ENCODE data around the gene ITCH. TPM values are rescaled to one million over a fixed set of nuclear protein-coding genes. Genes with fewer than 3 reads are reported as not detected.

The ITCH gene
- polyA plus RNA-seq, 3 donors, result 13.3 to 26.6 (median 19.9) TPM

DNA sequence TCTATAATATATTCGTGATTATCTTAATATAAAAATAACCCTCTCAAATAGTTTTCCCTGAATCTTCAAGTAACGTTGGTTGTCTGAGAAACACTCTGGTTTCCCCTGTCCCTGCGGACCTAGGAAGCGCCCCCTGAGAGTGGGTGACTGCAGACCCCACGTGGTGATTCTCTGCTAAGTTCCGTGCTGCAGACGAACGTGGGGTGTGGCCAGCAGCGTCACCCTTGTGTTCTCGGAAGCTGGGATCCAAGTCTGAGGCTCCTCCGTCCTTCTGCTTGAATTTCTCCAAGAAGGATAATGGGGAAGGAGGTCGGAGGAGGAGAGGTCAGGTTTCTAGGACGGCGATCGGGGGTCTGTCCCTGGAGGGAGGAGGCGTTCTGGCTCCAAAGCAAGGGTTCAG is 178.8 kb downstream of the ITCH start:
- H3K9me3 Mint-ChIP-seq, result peaks cover 0 to 2% (median 0%) of the 10 kb centered on the region in 7 donors
- Histone ChIP-seq H3K4me1 (ENCODE audit: control insufficient read depth in 1 of 2, insufficient read depth in 2 of 2, low read length in 2 of 2) (peaks cover 6 to 9% of the 10 kb centered on the region in 2 donors), H3K4me3 (replicated peaks in 1 of 3; ENCODE audit: low read depth in 2 of 3, low read length in 3 of 3) (no peak overlapping the region), H3K4me2 (replicated peaks; ENCODE audit: extremely low read depth, low read length, poor library complexity, severe bottlenecking) (no peak overlapping the region), H4K20me1 (ENCODE audit: insufficient read depth, low read length) (peaks cover 13% of the 10 kb centered on the region), H3K9me3 (replicated peaks in 1 of 2; ENCODE audit: control insufficient read depth in 1 of 2, insufficient read depth in 1 of 2, low read length in 2 of 2) (no peaks in the 10 kb centered on the region), H2AFZ (ENCODE audit: insufficient read depth, low read depth, low read length, poor library complexity, severe bottlenecking) (no peak overlapping the region), H3K36me3 (replicated peaks in 1 of 2; ENCODE audit: control insufficient read depth in 1 of 2, insufficient read depth in 2 of 2, low read length in 2 of 2) (peaks cover 31 to 53% of the 10 kb centered on the region in 2 donors), H3K27ac (ENCODE audit: low read depth in 1 of 2, low read length in 2 of 2) (no peak overlapping the region), H3K27me3 (ENCODE audit: control insufficient read depth in 2 of 2, insufficient read depth in 2 of 2, low read length in 2 of 2) (peaks cover 0 to 3% of the 10 kb centered on the region in 2 donors), H3K9ac (ENCODE audit: insufficient read depth, low read length, poor library complexity, severe bottlenecking) (no peak overlapping the region), H3K79me2 (ENCODE audit: insufficient read depth, low read length) (no peaks in the 10 kb centered on the region)
- TF ChIP-seq CTCF (IDR thresholded peaks at IDR 0.05), result no peak
- no peak for DNase-seq
- H3K27ac Mint-ChIP-seq, result no peak overlapping the region
- peaks cover 8% of the 10 kb centered on the region for H3K4me1 Mint-ChIP-seq
- intact Hi-C loops (cut with micrococcal nuclease), result loop anchor here in 1 of 2 donors (5.0 kb wide), 1 partner anchor 170 kb away; no protein-coding TSS in a partner anchor
- WGBS (ENCODE audit: insufficient coverage), result 97% methylated on average over 9 of the region's 16 CpGs
- H3K4me3 Mint-ChIP-seq, result no peak overlapping the region
- H3K36me3 Mint-ChIP-seq, result peaks cover 38 to 49% of the 10 kb centered on the region in 2 donors
- H3K27me3 Mint-ChIP-seq (ENCODE audit: low read depth in 3 of 3), result peaks cover 9 to 19% (median 10%) of the 10 kb centered on the region in 3 donors

DNA sequence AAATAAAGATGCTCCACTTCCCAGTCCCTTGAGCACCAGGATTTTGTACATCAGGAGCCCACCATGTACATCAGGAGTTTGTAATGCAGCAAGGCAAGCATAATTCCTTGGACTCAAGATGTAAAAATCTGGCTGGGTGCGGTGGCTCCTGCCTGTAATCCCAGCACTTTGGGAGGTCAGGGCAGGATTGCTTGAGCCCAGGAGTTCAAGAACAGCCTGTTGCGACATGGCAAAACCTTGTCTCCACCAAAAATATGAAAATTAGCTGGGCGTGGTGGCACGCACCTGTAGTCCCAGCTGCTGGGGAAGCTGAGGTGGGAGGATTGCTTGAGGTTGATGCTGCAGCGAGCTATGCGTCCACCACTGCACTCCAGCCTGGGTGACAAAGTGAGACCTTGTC is 179.4 kb downstream of the ITCH start:
- peaks cover 8% of the 10 kb centered on the region for H3K4me1 Mint-ChIP-seq
- Histone ChIP-seq H3K27me3 (ENCODE audit: control insufficient read depth in 2 of 2, insufficient read depth in 2 of 2, low read length in 2 of 2) (peaks cover 0 to 3% of the 10 kb centered on the region in 2 donors), H4K20me1 (ENCODE audit: insufficient read depth, low read length) (peaks cover 8% of the 10 kb centered on the region), H3K9ac (ENCODE audit: insufficient read depth, low read length, poor library complexity, severe bottlenecking) (no peak overlapping the region), H3K36me3 (replicated peaks in 1 of 2; ENCODE audit: control insufficient read depth in 1 of 2, insufficient read depth in 2 of 2, low read length in 2 of 2) (peaks cover 25 to 48% of the 10 kb centered on the region in 2 donors), H3K4me3 (replicated peaks in 1 of 3; ENCODE audit: low read depth in 2 of 3, low read length in 3 of 3) (no peak overlapping the region), H3K4me2 (replicated peaks; ENCODE audit: extremely low read depth, low read length, poor library complexity, severe bottlenecking) (no peak overlapping the region), H3K79me2 (ENCODE audit: insufficient read depth, low read length) (no peaks in the 10 kb centered on the region), H3K27ac (ENCODE audit: low read depth in 1 of 2, low read length in 2 of 2) (no peak overlapping the region), H2AFZ (ENCODE audit: insufficient read depth, low read depth, low read length, poor library complexity, severe bottlenecking) (no peak overlapping the region), H3K4me1 (ENCODE audit: control insufficient read depth in 1 of 2, insufficient read depth in 2 of 2, low read length in 2 of 2) (peaks cover 6 to 9% of the 10 kb centered on the region in 2 donors), H3K9me3 (replicated peaks in 1 of 2; ENCODE audit: control insufficient read depth in 1 of 2, insufficient read depth in 1 of 2, low read length in 2 of 2) (no peaks in the 10 kb centered on the region)
- H3K36me3 Mint-ChIP-seq, result peaks cover 33 to 43% of the 10 kb centered on the region in 2 donors
- no peak overlapping the region for H3K27ac Mint-ChIP-seq
- H3K9me3 Mint-ChIP-seq, result peaks cover 0 to 2% (median 0%) of the 10 kb centered on the region in 7 donors
- 96% methylated on average over 6 of the region's 6 CpGs for WGBS (ENCODE audit: insufficient coverage)
- no peak for TF ChIP-seq CTCF (IDR thresholded peaks at IDR 0.05)
- no peak overlapping the region for H3K4me3 Mint-ChIP-seq
- intact Hi-C loops (cut with micrococcal nuclease), result loop anchor here in 1 of 2 donors (5.0 kb wide), 1 partner anchor 170 kb away; no protein-coding TSS in a partner anchor
- DNase-seq, result no peak
- H3K27me3 Mint-ChIP-seq (ENCODE audit: low read depth in 3 of 3), result peaks cover 9 to 21% (median 10%) of the 10 kb centered on the region in 3 donors
